Mucosa of descending colon (tissue), 3 donors: ENCODE results near the gene SHISAL1. TPM values are rescaled to one million over a fixed set of nuclear protein-coding genes. Genes with fewer than 3 reads are reported as not detected.
A peak's percentile ranks its signal among the peaks of the same experiment; 100 is the strongest.

ENCODE experiments used
- ATAC-seq: fragments of 200-7000 bp; cut with Tn5 transposase; one replicate; pipeline ENCODE4 v1.9.1; 2020; ENCODE audit warnings: mild to moderate bottlenecking, moderate library complexity
- DNase-seq, 3 donors: peaks; one replicate each; pipeline ENCODE4 v3.0.0-alpha.2; 2020
- H3K36me3 ChIP-seq: fragments of 200-600 bp; one replicate; pipeline ENCODE4 v1.8.0; 2021; ENCODE audit warnings: low read depth, mild to moderate bottlenecking
- H3K4me1 ChIP-seq: fragments of 200-600 bp; one replicate; pipeline ENCODE4 v1.8.0; 2021; ENCODE audit warnings: low read depth, mild to moderate bottlenecking
- H3K4me3 ChIP-seq: fragments of 200-600 bp; one replicate; pipeline ENCODE4 v1.8.0; 2021; ENCODE audit warnings: mild to moderate bottlenecking
- H3K9me3 ChIP-seq: fragments of 200-600 bp; one replicate; pipeline ENCODE4 v1.8.0; 2021; ENCODE audit warnings: mild to moderate bottlenecking
- intact Hi-C, 2 donors: fragments of 100-400 bp; cut with DNase I in 1 of 2; cut with micrococcal nuclease in 1 of 2; formaldehyde crosslinking; loops; one replicate each; pipeline versions ENCODE4 v1.11.0 to v1.11.1; 2022; cut with DNase I, micrococcal nuclease
- total RNA-seq, 3 donors: library from RNA; stranded (reverse); fragmentation: NEBNext Ultra II Directional in 2 of 3; extraction: Animal tissue kit (Norgen Biotek cat#: 25700) in 2 of 3; gene quantifications; one replicate each; pipeline versions ENCODE4 v1.2.1 to v1.2.4, GENCODE V29; 2021 to 2023
- TF ChIP-seq, protein P1 (sequence below): fragments of 200-600 bp; IDR thresholded peaks from one replicate; pipeline ENCODE4 v1.8.0; 2022; ENCODE audit warnings: antibody characterized with exemption, mild to moderate bottlenecking
- donor health status: DM: no; HTN: no; CAD: no; lungs with moderate emphysema.
- donor health status: DM: no; HTN: no; CAD: no.
- donor health status: DM: no; HTN: yes; CAD: no.

The SHISAL1 gene
- total RNA-seq, 3 donors from 2014 or later: 0.38 to 34.3 (median 1.1) TPM

DNA sequence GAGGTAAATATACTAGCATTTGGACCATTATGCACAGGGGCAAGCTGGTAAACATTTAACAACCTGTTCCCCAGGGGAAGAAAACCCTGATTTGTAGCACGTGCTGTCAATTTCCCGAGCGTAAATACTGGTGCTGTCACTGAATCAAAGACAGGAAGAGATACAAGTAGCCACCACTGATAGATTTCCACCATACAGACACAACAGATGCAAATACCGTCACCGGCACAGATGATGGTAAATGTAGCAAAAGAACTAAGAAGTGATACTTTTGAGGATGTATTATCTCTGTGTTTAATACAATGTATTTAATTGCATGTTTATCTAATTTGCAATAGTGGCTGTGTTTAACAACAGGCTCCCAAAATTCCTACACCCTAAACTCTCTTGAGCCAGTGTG lies 39.6 kb downstream of the SHISAL1 start:
- ATAC-seq (no peak), DNase-seq (no peak)

DNA sequence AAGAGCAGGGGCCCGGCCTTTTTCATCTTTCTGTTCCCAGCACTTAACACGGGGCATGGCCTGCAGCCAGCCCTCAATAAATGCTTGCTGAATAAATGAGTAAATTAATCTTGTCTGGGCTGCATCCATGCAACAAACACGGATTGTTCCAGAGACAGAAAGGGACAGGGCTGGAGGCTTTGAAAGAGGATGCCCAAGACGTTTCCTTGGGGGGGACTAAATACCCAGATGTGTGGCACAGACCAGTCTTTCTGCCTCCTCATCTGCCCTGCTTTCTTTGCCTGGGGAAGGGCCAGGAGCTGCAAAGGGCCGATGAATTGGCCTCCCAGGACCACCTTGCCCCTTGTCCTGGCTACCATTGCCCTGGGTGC lies 40.4 kb downstream of the SHISAL1 start:
- no peak overlapping the region for H3K4me3 ChIP-seq

More for the DNA sequence above, 39.6 kb downstream of the SHISAL1 start:
- Histone ChIP-seq H3K4me1 (no peaks in the 10 kb centered on the region), H3K9me3 (no peaks in the 10 kb centered on the region), H3K36me3 (no peaks in the 10 kb centered on the region), H3K4me3 (no peak overlapping the region)
- TF ChIP-seq, protein P1, sequence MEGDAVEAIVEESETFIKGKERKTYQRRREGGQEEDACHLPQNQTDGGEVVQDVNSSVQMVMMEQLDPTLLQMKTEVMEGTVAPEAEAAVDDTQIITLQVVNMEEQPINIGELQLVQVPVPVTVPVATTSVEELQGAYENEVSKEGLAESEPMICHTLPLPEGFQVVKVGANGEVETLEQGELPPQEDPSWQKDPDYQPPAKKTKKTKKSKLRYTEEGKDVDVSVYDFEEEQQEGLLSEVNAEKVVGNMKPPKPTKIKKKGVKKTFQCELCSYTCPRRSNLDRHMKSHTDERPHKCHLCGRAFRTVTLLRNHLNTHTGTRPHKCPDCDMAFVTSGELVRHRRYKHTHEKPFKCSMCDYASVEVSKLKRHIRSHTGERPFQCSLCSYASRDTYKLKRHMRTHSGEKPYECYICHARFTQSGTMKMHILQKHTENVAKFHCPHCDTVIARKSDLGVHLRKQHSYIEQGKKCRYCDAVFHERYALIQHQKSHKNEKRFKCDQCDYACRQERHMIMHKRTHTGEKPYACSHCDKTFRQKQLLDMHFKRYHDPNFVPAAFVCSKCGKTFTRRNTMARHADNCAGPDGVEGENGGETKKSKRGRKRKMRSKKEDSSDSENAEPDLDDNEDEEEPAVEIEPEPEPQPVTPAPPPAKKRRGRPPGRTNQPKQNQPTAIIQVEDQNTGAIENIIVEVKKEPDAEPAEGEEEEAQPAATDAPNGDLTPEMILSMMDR: no peak
- intact Hi-C loops: no loop called here

GRCh38 chr22:44271732-44272400 lies 40.9 kb downstream of the SHISAL1 start:
- H3K4me1 ChIP-seq: no peaks in the 10 kb centered on the region
- ATAC-seq: no peak
- H3K9me3 ChIP-seq: no peaks in the 10 kb centered on the region
- no peaks in the 10 kb centered on the region for H3K36me3 ChIP-seq
- no peak for DNase-seq
- H3K4me3 ChIP-seq: no peak overlapping the region
- TF ChIP-seq, protein P1: no peak
- intact Hi-C loops: no loop called here

More for the DNA sequence above, 40.4 kb downstream of the SHISAL1 start:
- Histone ChIP-seq H3K9me3 (no peaks in the 10 kb centered on the region), H3K36me3 (no peaks in the 10 kb centered on the region), H3K4me1 (no peaks in the 10 kb centered on the region)
- TF ChIP-seq, protein P1: no peak
- intact Hi-C loops: no loop called here
- ATAC-seq: no peak
- DNase-seq: peak in 1 of 3 donors; percentile 6

DNA sequence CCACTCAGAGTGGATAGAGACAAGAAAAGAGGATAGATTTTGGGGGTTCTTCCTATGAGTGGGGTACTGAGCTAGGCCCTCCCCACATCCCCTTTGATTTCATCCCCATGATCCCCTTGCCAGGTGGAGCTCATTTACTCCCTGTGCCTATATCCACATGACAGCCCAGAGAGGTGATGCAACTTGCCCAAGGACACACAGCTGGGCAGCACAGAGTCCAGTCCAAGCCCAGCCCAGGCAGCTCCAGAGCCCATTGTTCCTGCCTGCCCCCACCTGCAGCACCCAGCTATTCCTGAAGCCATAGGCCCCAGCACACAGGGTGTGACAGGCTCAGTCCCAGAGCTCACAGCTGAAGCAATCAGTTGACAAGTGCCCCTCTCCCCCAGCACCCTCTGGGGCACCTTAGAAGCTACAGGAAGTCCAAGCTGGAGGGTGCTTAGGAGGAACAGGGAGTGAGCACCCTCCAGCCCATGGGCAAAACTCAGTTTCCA lies 41.7 kb downstream of the SHISAL1 start:
- Histone ChIP-seq H3K36me3 (no peaks in the 10 kb centered on the region), H3K4me3 (no peak overlapping the region), H3K9me3 (no peaks in the 10 kb centered on the region), H3K4me1 (no peaks in the 10 kb centered on the region)
- ATAC-seq (no peak), DNase-seq (peak in 2 of 3 donors; percentile 13 to 17)
- TF ChIP-seq, protein P1: no peak
- intact Hi-C loops: no loop called here

DNA sequence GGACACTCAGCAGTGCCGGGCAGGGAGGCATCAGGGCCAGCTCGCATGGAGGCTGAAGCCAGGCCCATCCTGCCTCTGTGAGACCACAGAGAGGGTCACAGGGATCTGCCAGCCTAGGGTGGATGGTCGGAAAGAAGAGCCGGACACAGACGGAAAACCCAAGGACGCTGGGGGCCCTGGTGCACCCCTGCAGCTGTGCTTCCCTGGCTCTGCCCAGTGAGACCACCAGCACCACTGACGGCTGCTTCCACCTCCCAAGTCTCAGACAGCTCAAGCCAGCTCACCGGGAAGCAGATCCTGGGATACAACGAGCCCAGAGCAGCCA lies 42.2 kb downstream of the SHISAL1 start:
- intact Hi-C loops: no loop called here
- no peaks in the 10 kb centered on the region for H3K9me3 ChIP-seq
- H3K4me1 ChIP-seq: no peaks in the 10 kb centered on the region
- no peaks in the 10 kb centered on the region for H3K36me3 ChIP-seq
- TF ChIP-seq, protein P1: no peak
- ATAC-seq (no peak), DNase-seq (peak in 2 of 3 donors; percentile 5 to 19)
- H3K4me3 ChIP-seq: no peak overlapping the region
